BLaER1 treated with 17β-estradiol and CSF1 and Interleukin-3, amounts not matched to agents 10 nM and 100 nM (cell line): ENCODE data around the gene GNG14.
"Not testable (repeated sequence)": the region's sequence is repeated elsewhere in the genome, so short reads cannot be mapped to it uniquely, and the experiment has no call there.

Source experiments
- H3K27ac ChIP-seq, 11 experiments: shearing (Covaris generic); formaldehyde crosslinking; 2 replicates each; pipeline ENCODE4 v1.8.1; 2022
- H3K27me3 ChIP-seq, 11 experiments: shearing (Covaris generic); formaldehyde crosslinking; 2 replicates each; pipeline ENCODE4 v1.8.1; 2022
- H3K36me3 ChIP-seq, 11 experiments: shearing (Covaris generic); formaldehyde crosslinking; 2 replicates each; pipeline ENCODE4 v1.8.1; 2022
- H3K4me1 ChIP-seq, 10 experiments: shearing (Covaris generic); formaldehyde crosslinking; 2 replicates each; pipeline ENCODE4 v1.8.1; 2022
- H3K4me2 ChIP-seq, 11 experiments: shearing (Covaris generic); formaldehyde crosslinking; 2 replicates each; pipeline ENCODE4 v1.8.1; 2022
- H3K4me3 ChIP-seq, 10 experiments: shearing (Covaris generic); formaldehyde crosslinking; 2 replicates each; pipeline ENCODE4 v1.8.1; 2022
- H3K9ac ChIP-seq, 11 experiments: shearing (Covaris generic); formaldehyde crosslinking; 2 replicates each; pipeline ENCODE4 v1.8.1; 2022
- H3K9me3 ChIP-seq, 11 experiments: shearing (Covaris generic); formaldehyde crosslinking; replicated peaks in 1 of 11; 2 replicates each; pipeline ENCODE4 v1.8.1; 2022
- H4K20me1 ChIP-seq, 11 experiments: shearing (Covaris generic); formaldehyde crosslinking; 2 replicates each; pipeline ENCODE4 v1.8.1; 2022
- Cebpa-rat ChIP-seq, 11 experiments: shearing (Covaris generic); IDR thresholded peaks; 2 replicates each; pipeline ENCODE4 v1.8.1; 2022

The GNG14 gene

GRCh38 chr19:12695514-12695913, 7.7 kb downstream of the GNG14 start:
- Histone ChIP-seq H3K4me1 (peaks cover 32 to 61% (median 48%) of the 10 kb centered on the region in 10 experiments), H4K20me1 (peaks cover 0 to 10% (median 5%) of the 10 kb centered on the region in 11 experiments; a peak in 5 of 22 replicates), H3K27me3 (no peaks in the 10 kb centered on the region), H3K4me3 (peak overlapping the region; percentile 74 to 94 (median 78)), H3K27ac (peak overlapping the region in 7 of 11 experiments; percentile 44 to 85 (median 74); a peak in 12 of 22 replicates), H3K9ac (peak overlapping the region; percentile 71 to 87 (median 84)), H3K9me3 (no peaks in the 10 kb centered on the region), H3K4me2 (peak overlapping the region; percentile 89 to 98 (median 94)), H3K36me3 (peaks cover 22 to 57% (median 33%) of the 10 kb centered on the region in 11 experiments; a peak in 21 of 22 replicates)
- no peak for TF ChIP-seq Cebpa-rat (IDR thresholded peaks at IDR 0.05)

DNA sequence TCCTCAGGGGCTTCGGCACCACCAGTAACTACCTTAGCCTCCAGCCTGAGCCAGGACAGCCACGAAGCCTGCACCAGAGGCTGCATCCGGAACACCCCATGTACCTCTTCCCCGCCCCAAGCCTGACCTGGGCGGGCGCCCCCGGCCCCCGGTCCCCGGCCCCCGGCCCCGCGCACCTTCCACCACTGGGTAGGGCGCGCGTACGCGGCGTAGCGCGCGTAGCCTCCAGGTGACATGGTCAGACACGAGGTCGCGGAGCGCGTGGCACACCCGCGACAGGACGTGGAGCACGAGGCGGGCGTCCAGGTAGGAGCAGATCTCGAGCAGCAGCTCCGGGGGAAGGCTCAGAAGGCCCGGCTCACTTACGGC, 8.2 kb downstream of the GNG14 start:
- H3K27me3 ChIP-seq: no peaks in the 10 kb centered on the region
- peaks cover 27 to 60% (median 37%) of the 10 kb centered on the region in 11 experiments for H3K36me3 ChIP-seq
- no peaks in the 10 kb centered on the region for H3K9me3 ChIP-seq
- H3K27ac ChIP-seq: peak overlapping the region; percentile 43 to 85 (median 75); a peak in 21 of 22 replicates
- peak overlapping the region; percentile 89 to 98 (median 94) for H3K4me2 ChIP-seq
- peak overlapping the region; percentile 74 to 94 (median 78) for H3K4me3 ChIP-seq
- peaks cover 0 to 13% (median 8%) of the 10 kb centered on the region in 11 experiments; a peak in 11 of 22 replicates for H4K20me1 ChIP-seq
- no peak for TF ChIP-seq Cebpa-rat (IDR thresholded peaks at IDR 0.05)
- H3K9ac ChIP-seq: peak overlapping the region; percentile 71 to 87 (median 84)
- peaks cover 28 to 56% (median 43%) of the 10 kb centered on the region in 10 experiments for H3K4me1 ChIP-seq

GRCh38 chr19:12696366-12697335, 8.9 kb downstream of the GNG14 start, which contains the start of gene FBXW9:
Gene FBXW9 (minus strand): TSS chr19:12696631. CDS start chr19:12696581, 50 bp downstream.
- Histone ChIP-seq H3K9ac (peak within 1 kb of the TSS; percentile 71 to 87 (median 84)), H3K4me3 (peak within 1 kb of the TSS; percentile 74 to 94 (median 78)), H3K27me3 (no peaks in the 10 kb centered on the region), H3K9me3 (no peaks in the 10 kb centered on the region), H4K20me1 (peaks cover 0 to 20% (median 15%) of the 10 kb centered on the region in 11 experiments; a peak in 15 of 22 replicates), H3K4me2 (peak within 1 kb of the TSS; percentile 89 to 98 (median 94)), H3K27ac (peak within 1 kb of the TSS; percentile 66 to 85 (median 75)), H3K4me1 (peaks cover 23 to 50% (median 38%) of the 10 kb centered on the region in 10 experiments), H3K36me3 (peaks cover 33 to 60% (median 44%) of the 10 kb centered on the region in 11 experiments)
- 0 out of 22 replicates have a peak, but pooled peaks of 1 of the 11 experiments have one; percentile 25 for TF ChIP-seq Cebpa-rat (IDR thresholded peaks at IDR 0.05)

DNA sequence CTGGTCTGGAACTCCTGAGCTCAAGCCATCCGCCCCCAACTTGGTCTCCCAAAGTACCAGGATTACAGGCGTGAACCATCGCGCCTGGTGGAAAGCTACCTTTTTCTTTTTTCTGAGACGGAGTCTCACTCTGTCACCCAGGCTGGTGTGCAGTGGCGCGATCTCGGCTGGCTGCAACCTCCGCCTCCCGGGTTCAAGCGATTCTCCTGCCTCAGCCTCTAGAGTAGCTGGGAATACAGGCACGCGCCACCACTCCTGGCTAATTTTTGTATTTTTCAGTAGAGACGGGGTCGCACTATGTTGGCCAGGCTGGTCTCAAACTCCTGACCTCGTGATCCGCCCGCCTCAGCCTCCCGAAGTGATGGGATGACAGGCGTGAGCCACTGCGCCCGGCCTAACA, 9.6 kb downstream of the GNG14 start:
- Histone ChIP-seq H3K27ac (peak overlapping the region; percentile 66 to 85 (median 75); a peak in 21 of 22 replicates), H4K20me1 (peaks cover 0 to 27% (median 23%) of the 10 kb centered on the region in 11 experiments; a peak in 17 of 22 replicates), H3K9ac (peak overlapping the region; percentile 71 to 87 (median 84)), H3K4me3 (peak overlapping the region; percentile 74 to 94 (median 78)), H3K4me1 (peaks cover 23 to 50% (median 38%) of the 10 kb centered on the region in 10 experiments), H3K36me3 (peaks cover 41 to 63% (median 52%) of the 10 kb centered on the region in 11 experiments), H3K4me2 (peak overlapping the region; percentile 89 to 98 (median 94))
- not testable (repeated sequence) for H3K27me3 ChIP-seq, H3K9me3 ChIP-seq

DNA sequence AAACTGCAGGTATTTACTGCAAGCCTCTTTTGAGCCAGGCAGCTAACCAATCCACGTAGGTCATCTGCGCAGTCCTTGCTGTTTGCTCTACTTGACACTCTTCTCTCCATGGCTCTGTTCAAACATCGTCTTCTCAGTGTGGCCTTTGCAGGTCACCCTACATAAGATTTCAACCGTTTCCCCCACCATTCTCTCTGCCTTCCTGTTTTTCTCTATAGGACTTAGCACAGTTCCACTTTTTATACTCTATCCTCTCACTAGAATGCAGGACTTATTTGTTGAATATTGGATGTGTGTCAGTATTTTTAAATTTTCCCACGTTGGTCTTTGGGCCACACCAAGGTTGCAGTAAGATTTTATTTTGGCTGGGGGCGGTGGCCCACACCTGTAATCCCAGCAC, 10.3 kb downstream of the GNG14 start:
- peaks cover 23 to 50% (median 38%) of the 10 kb centered on the region in 10 experiments for H3K4me1 ChIP-seq
- H4K20me1 ChIP-seq: peaks cover 0 to 34% (median 30%) of the 10 kb centered on the region in 11 experiments; a peak in 19 of 22 replicates
- H3K9me3 ChIP-seq: no peaks in the 10 kb centered on the region
- H3K27ac ChIP-seq: peak overlapping the region in 4 of 11 experiments; percentile 6 to 85 (median 73); a peak in 5 of 22 replicates
- TF ChIP-seq Cebpa-rat (IDR thresholded peaks at IDR 0.05): no peak
- H3K9ac ChIP-seq: peak overlapping the region in 10 of 11 experiments; percentile 12 to 87 (median 79); a peak in 13 of 22 replicates
- peaks cover 48 to 63% (median 53%) of the 10 kb centered on the region in 11 experiments for H3K36me3 ChIP-seq
- H3K4me3 ChIP-seq: peak overlapping the region in 2 of 10 experiments; percentile 19 to 79; a peak in 1 of 20 replicates
- no peaks in the 10 kb centered on the region for H3K27me3 ChIP-seq
- peak overlapping the region; percentile 89 to 98 (median 94); a peak in 21 of 22 replicates for H3K4me2 ChIP-seq

DNA sequence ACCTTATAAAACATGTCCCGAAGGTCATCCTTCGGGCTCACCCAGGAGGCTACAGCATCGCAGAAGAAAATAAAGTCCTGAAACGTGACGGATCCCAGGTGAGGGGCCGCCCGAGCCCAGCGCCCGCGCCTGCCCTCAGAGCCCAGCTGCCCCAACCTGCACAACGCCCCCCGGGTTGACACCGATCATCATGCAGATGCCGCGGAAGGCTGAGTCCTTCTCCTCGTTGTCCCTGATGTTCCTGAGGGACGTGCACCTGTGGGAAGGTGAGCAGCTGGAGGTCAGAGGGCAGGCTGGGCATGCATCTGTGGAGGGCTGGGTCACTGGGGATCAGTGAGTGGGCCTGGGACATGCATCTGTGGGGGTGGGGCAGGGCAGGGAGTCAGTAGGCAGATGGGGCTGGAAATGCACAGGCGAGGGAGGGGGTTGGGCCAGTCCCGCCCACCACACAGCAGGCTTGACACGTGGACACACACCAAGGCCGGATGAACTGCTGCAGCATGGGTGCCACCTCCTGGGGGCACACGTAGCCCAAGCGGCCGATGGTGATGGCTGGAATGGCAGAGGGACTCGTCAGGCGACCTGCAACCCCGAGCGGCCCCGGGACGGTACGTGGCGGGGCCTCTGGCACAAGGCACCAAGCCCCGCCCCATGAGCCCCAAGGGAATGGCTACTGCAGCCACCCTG, 13.9 kb downstream of the GNG14 start:
- H3K27ac ChIP-seq: no peak overlapping the region
- H3K36me3 ChIP-seq: peaks cover 84 to 94% (median 89%) of the 10 kb centered on the region in 11 experiments
- peaks cover 0 to 70% (median 60%) of the 10 kb centered on the region in 11 experiments; a peak in 19 of 22 replicates for H4K20me1 ChIP-seq
- H3K4me2 ChIP-seq: no peak overlapping the region
- H3K4me1 ChIP-seq: peaks cover 14 to 33% (median 23%) of the 10 kb centered on the region in 10 experiments; a peak in 19 of 20 replicates
- no peaks in the 10 kb centered on the region for H3K27me3 ChIP-seq
- H3K9ac ChIP-seq: no peak overlapping the region
- no peak for TF ChIP-seq Cebpa-rat (IDR thresholded peaks at IDR 0.05)
- H3K4me3 ChIP-seq: no peak overlapping the region
- H3K9me3 ChIP-seq: no peaks in the 10 kb centered on the region

DNA sequence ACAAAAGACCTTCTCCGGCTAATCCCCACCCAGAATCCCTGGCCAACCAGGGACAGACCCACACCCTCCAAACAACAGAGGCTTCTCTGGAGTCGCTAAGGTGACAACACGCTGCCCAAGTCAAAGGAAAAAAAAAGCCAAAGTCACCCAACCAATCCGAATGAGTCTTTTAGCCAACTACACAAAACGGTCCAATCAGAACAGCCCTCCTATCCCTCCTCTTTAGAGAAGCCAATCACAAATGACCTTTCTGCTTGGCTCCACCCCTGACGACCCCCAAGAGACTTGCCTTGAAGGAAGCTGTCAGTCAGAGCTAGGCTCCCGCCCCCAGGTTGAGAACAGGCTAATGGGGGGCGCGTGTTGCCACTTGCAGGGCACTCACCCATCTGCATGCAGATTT, 15.2 kb downstream of the GNG14 start:
- no peaks in the 10 kb centered on the region for H3K27me3 ChIP-seq
- H3K9ac ChIP-seq: no peak overlapping the region
- H4K20me1 ChIP-seq: peaks cover 0 to 80% (median 62%) of the 10 kb centered on the region in 11 experiments; a peak in 19 of 22 replicates
- H3K36me3 ChIP-seq: peaks cover 97 to 100% (median 98%) of the 10 kb centered on the region in 11 experiments
- no peak overlapping the region for H3K4me2 ChIP-seq
- H3K4me3 ChIP-seq: no peak overlapping the region
- no peaks in the 10 kb centered on the region for H3K9me3 ChIP-seq
- no peak overlapping the region for H3K27ac ChIP-seq
- peaks cover 1 to 20% (median 11%) of the 10 kb centered on the region in 10 experiments; a peak in 18 of 20 replicates for H3K4me1 ChIP-seq
- no peak for TF ChIP-seq Cebpa-rat (IDR thresholded peaks at IDR 0.05)

- Histone ChIP-seq H3K4me3 (no peak overlapping the region), H3K4me2 (no peak overlapping the region), H3K9me3 (no peaks in the 10 kb centered on the region), H3K36me3 (peaks cover 96 to 100% (median 98%) of the 10 kb centered on the region in 11 experiments), H3K27ac (no peak overlapping the region), H4K20me1 (peaks cover 0 to 94% (median 73%) of the 10 kb centered on the region in 11 experiments; a peak in 19 of 22 replicates), H3K4me1 (no peaks in the 10 kb centered on the region), H3K27me3 (no peaks in the 10 kb centered on the region), H3K9ac (no peak overlapping the region)
- TF ChIP-seq Cebpa-rat (IDR thresholded peaks at IDR 0.05): no peak
Measured at GRCh38 chr19:12705169-12705568, 17.4 kb downstream of the GNG14 start.
